ENCODE results near the gene SCP2D1. TPM values are rescaled to one million over a fixed set of nuclear protein-coding genes. Genes with fewer than 3 reads are reported as not detected.

SCP2D1 gene
- total and polyA plus RNA-seq, 2 experiments from 2014 or later = not detected

DNA sequence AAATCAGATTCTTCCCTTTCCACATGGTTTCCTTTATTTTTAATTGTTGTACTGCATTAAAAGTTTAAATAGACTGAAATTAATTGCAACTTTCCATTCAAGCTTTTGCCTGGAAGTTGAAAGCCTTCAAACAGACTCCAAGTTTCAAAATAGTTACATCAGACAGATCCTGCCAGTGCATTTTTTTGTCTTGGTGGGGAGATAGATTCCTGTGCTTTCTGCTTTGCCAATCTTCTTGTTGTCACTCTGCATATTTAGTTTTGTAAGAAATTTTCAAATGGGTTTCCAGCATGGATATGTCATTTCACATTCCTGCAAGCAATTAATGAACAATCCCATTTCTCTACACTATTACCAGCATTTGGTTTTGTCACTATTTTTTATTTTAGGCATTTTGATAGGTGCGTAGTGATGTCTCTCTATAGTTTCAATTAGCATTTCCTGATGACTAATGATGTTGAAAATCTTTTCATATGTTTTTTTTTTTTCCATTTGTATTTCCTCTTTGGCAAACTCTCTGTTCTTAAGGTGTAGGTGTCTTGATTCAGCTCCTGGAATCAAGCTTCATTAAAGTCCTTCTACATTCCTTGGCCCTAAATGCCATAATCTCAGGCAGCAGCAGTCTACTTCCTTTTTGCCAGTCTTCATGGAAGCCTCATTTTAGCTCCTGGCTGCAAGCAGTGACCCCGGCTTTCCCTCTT is 40.5 kb downstream of the SCP2D1 start (continued):
- no peak for TF ChIP-seq CTCF (conservative IDR thresholded peaks at IDR 0.05; ENCODE audit: low read depth in 2 of 2)
- no peak for TF ChIP-seq ZNF331 (CRISPR knock-in tag; IDR thresholded peaks at IDR 0.05; ENCODE audit: low read depth)
- TF ChIP-seq STAT1 (IDR thresholded peaks at IDR 0.05; ENCODE audit: unreplicated experiment) = no peak
- TF ChIP-seq NANOG (IDR thresholded peaks at IDR 0.05; ENCODE audit: borderline replicate concordance) = no peak
- TF ChIP-seq EZH2phosphoT487 (IDR thresholded peaks at IDR 0.05; ENCODE audit: unreplicated experiment) = no peak

DNA sequence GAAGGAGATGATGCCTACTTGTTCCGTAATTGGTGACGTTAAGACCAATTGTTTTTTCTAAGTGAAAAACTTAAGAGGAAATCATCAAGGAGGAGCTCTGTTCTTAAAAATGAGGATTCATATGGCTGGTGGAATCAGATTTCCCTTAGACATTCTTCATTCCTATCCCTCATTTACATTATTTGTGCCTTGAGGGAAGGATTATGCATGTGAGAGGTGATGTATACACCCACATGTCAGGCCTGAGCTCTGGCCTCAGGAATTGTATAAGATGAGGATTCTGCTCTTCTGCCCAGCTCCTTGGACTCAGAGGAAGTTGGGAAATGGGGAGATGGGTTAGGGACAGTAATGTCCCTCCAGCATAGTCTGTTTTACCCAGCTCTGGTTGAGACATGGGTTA is 42.3 kb downstream of the SCP2D1 start:
- Histone ChIP-seq H3K4me3 (no peak overlapping the region), H3K27ac (ENCODE audit: low read depth) (no peak overlapping the region), H3K27me3 (ENCODE audit: insufficient read depth) (peaks cover 57% of the 10 kb centered on the region), H3K4me2 (no peak overlapping the region), H3F3A (replicated peaks; ENCODE audit: low read depth) (no peaks in the 10 kb centered on the region), H4K20me1 (replicated peaks; ENCODE audit: insufficient read depth) (no peaks in the 10 kb centered on the region; the same call in 1 of the 2 replicates), H3K4me1 (ENCODE audit: insufficient read depth) (0 out of 2 replicates have a peak, but pooled peaks cover 3% of the 10 kb centered on the region), H3K9me2 (ENCODE audit: insufficient read depth) (0 out of 2 replicates have a peak, but pooled peaks cover 5% of the 10 kb centered on the region), H3K79me2 (replicated peaks; ENCODE audit: insufficient read depth) (no peaks in the 10 kb centered on the region), H2AFZ (no peak overlapping the region), H3K36me3 (ENCODE audit: insufficient read depth) (no peaks in the 10 kb centered on the region)
- no peak for ATAC-seq
- DNase-seq (ENCODE audit: low spot score) = no peak
- H3K27ac Mint-ChIP-seq = no peak overlapping the region
- peaks cover 15% of the 10 kb centered on the region for H3K4me1 Mint-ChIP-seq
- TF ChIP-seq CTCF (conservative IDR thresholded peaks at IDR 0.05; ENCODE audit: low read depth in 2 of 2) (no peak), STAT1 (IDR thresholded peaks at IDR 0.05; ENCODE audit: unreplicated experiment) (no peak), EZH2phosphoT487 (IDR thresholded peaks at IDR 0.05; ENCODE audit: unreplicated experiment) (no peak)
- TF ChIP-seq, protein P1, sequence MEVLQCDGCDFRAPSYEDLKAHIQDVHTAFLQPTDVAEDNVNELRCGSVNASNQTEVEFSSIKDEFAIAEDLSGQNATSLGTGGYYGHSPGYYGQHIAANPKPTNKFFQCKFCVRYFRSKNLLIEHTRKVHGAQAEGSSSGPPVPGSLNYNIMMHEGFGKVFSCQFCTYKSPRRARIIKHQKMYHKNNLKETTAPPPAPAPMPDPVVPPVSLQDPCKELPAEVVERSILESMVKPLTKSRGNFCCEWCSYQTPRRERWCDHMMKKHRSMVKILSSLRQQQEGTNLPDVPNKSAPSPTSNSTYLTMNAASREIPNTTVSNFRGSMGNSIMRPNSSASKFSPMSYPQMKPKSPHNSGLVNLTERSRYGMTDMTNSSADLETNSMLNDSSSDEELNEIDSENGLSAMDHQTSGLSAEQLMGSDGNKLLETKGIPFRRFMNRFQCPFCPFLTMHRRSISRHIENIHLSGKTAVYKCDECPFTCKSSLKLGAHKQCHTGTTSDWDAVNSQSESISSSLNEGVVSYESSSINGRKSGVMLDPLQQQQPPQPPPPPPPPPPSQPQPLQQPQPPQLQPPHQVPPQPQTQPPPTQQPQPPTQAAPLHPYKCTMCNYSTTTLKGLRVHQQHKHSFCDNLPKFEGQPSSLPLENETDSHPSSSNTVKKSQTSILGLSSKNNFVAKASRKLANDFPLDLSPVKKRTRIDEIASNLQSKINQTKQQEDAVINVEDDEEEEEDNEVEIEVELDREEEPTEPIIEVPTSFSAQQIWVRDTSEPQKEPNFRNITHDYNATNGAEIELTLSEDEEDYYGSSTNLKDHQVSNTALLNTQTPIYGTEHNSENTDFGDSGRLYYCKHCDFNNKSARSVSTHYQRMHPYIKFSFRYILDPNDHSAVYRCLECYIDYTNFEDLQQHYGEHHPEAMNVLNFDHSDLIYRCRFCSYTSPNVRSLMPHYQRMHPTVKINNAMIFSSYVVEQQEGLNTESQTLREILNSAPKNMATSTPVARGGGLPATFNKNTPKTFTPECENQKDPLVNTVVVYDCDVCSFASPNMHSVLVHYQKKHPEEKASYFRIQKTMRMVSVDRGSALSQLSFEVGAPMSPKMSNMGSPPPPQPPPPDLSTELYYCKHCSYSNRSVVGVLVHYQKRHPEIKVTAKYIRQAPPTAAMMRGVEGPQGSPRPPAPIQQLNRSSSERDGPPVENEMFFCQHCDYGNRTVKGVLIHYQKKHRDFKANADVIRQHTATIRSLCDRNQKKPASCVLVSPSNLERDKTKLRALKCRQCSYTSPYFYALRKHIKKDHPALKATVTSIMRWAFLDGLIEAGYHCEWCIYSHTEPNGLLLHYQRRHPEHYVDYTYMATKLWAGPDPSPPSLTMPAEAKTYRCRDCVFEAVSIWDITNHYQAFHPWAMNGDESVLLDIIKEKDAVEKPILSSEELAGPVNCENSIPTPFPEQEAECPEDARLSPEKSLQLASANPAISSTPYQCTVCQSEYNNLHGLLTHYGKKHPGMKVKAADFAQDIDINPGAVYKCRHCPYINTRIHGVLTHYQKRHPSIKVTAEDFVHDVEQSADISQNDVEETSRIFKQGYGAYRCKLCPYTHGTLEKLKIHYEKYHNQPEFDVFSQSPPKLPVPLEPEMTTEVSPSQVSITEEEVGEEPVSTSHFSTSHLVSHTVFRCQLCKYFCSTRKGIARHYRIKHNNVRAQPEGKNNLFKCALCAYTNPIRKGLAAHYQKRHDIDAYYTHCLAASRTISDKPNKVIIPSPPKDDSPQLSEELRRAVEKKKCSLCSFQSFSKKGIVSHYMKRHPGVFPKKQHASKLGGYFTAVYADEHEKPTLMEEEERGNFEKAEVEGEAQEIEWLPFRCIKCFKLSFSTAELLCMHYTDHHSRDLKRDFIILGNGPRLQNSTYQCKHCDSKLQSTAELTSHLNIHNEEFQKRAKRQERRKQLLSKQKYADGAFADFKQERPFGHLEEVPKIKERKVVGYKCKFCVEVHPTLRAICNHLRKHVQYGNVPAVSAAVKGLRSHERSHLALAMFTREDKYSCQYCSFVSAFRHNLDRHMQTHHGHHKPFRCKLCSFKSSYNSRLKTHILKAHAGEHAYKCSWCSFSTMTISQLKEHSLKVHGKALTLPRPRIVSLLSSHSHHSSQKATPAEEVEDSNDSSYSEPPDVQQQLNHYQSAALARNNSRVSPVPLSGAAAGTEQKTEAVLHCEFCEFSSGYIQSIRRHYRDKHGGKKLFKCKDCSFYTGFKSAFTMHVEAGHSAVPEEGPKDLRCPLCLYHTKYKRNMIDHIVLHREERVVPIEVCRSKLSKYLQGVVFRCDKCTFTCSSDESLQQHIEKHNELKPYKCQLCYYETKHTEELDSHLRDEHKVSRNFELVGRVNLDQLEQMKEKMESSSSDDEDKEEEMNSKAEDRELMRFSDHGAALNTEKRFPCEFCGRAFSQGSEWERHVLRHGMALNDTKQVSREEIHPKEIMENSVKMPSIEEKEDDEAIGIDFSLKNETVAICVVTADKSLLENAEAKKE (CRISPR knock-in tag; IDR thresholded peaks at IDR 0.05) = no peak
- H3K4me3 Mint-ChIP-seq = no peak overlapping the region
- H3K27me3 Mint-ChIP-seq (ENCODE audit: insufficient read depth, low read depth, poor library complexity) = peaks cover 46% of the 10 kb centered on the region
- no peaks in the 10 kb centered on the region for H3K36me3 Mint-ChIP-seq (ENCODE audit: low read depth)
- H3K9me3 Mint-ChIP-seq = peaks cover 5% of the 10 kb centered on the region; the same call in 2 of the 3 replicates

Data from GM23338 (cell line).